Measurements from ENCODE around the gene ORC6.
"Not testable (repeated sequence)": the region's sequence is repeated elsewhere in the genome, so short reads cannot be mapped to it uniquely, and the experiment has no call there.

ORC6 gene, protein sequence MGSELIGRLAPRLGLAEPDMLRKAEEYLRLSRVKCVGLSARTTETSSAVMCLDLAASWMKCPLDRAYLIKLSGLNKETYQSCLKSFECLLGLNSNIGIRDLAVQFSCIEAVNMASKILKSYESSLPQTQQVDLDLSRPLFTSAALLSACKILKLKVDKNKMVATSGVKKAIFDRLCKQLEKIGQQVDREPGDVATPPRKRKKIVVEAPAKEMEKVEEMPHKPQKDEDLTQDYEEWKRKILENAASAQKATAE

DNA sequence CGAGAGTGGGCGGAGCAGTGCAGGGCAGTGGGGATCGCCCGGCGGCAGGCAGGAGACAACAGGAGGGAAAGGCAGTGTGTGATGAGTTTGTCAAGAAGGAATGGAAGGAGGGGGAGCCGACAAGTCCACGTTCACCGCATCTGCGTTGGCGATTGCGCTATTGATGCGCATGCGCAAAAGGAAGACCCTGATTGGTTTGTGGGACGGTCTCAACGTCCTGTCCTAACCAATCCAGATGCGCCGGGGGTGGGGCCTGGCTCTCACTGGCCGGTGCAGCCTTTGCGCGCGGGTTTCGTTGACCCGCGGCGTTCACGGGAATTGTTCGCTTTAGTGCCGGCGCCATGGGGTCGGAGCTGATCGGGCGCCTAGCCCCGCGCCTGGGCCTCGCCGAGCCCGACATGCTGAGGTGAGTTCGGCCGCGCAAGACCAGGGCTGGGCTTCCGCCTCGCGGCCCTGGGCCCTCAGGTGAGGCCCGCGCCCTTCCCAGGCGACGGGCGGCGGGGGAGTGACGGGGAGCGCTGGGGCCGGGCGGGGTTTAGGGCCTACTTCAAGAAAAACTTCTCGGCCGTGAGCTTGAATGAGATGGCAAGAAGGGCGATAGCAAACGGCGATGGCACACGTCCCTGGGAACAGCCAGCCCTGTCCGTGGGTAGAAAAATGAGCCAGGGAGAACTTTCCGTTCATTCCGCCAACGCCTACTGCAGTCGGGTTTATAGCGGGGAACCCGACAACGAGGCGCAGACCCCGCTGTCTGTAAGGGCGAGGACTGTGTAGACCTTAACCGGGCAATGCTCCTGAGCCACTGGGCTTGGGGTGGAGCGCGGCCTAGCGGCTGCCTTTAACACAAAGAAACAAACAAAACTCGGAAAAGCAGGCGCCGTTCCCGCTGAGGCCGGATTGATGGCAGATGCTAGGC, at the start of gene ORC6:
ORC6 (plus strand) TSS at position 295 of the 916 bp plus-strand sequence; CDS start at position 342, 47 bp downstream.
- DNase-seq (ENCODE audit: low spot score), result peak; percentile 96

DNA sequence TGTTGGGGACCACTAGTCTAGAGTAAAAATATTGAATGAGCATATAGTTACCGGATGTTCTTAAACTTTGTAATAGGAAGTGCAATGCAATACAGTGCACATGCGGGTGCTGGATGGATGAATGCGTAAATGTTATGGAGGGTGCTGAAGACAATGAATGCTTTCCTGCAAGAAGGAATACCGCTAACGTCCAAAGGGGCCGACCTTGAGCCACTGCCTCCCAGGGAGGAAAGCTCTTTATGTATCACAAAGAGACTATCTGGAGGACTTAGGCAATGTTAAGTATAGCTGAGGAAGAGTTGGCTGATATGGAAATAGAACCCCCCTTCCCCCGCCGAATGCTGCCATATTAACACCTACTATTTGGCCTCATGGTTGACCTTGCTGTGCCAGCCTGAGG, 40.8 kb upstream of the ORC6 start:
- no peak for DNase-seq (ENCODE audit: low spot score)

DNA sequence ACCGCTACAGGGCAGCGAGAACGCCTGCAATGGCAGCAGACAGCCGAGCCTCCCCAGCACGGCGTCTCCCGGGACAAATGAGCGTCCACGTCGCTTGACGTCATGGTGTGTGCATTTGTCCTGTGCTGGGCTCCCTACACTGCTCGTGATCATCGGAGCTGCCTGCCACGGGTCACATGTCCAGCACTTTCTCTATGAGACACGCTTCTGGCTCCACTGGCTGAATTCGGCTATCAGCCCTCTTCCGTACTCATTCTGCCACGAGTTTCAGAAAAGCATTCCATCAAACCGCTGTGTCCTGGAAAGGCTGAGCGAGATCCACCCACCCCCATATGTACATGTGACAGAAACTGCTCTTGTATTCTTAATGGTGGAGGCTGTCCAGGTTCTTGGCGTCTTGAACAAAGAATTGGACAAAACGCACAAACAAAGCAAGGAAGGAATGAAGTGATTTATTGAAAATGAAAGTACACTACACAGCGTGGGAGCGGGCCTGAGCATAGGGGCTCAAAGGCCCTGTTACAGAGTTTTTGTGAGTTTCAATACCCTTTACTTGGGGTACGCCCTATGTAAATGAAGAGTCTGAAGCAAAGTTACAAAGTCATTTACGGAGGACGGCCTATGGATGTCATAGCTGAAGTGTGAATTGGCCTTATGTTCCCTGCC, 39.7 kb upstream of the ORC6 start:
- no peak for DNase-seq (ENCODE audit: low spot score)

DNA sequence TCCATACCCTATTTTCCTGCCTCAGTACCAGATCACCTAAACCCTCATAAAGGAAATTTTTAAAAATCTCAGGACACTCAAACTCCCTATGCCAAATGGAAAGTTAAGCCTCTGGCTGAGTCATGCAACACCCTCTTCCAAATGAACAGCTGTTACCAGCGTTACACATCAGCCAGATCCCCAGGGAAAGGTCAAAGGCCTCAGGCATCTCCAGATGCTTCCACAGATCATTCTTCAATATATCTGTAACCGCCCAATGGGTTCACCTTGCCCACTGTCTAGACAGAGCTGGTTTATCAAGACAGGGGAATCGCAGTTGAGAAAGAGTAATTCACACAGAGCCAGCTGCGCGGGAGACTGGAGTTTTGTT, 39.2 kb upstream of the ORC6 start:
- DNase-seq (ENCODE audit: low spot score), result no peak

DNA sequence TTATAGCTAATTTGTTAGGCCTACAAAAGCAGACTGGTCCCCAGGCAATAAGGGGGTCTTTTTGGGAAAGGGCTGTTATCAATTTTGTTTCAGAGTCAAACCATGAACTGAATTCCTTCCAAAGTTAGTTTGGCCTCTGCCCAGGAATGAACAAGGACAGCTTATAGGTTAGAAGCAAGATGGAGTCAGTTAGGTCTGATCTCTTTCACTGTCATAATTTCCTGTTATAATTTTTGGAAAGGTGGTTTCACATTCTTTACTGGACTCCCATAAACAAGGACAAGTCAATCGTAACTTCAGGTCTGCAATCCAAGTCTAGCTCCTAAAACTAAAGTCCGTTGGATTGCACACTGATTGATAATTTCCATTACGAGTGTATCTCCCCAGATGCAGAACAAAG, 38.2 kb upstream of the ORC6 start:
- DNase-seq (ENCODE audit: low spot score), result no peak

DNA sequence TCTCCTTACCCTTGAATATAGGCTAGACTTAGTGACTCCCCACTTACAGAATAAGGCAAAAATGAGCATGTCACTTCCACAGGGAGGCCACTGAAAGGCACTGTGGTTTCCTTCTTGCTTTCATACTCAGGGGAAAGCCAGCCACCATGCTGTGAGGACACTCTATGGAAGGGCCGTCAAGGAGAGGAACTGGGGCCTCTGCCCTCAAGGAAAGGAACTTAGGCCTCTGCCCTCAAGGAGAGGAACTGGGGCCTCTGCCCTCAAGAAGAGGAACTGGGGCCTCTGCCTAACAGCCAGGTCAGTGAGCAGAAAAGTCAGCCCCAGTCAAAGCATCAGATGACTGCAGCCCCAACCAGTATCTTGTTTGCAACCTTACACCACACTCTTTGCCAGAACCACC, 30.5 kb upstream of the ORC6 start:
- no peak for DNase-seq (ENCODE audit: low spot score)

DNA sequence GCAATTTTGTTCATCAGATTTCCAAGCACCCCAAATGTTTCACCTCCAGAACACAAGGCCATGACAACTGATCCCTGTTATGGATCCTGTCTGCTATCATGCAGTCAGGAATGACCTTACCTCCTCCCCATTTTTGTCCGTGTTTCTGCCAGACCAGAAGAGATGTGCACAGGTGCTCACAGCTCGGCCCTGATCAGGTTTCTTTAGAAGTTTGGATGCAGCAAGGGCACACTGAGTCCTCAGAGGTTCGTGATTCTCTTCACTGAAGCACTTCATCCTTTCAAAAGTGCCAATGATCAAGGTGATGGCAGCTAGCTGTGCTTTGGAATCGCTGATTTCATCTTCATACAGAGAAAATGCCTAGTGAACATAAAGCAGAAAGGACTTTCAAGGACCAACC, 27.3 kb upstream of the ORC6 start:
- DNase-seq (ENCODE audit: low spot score), result no peak

DNA sequence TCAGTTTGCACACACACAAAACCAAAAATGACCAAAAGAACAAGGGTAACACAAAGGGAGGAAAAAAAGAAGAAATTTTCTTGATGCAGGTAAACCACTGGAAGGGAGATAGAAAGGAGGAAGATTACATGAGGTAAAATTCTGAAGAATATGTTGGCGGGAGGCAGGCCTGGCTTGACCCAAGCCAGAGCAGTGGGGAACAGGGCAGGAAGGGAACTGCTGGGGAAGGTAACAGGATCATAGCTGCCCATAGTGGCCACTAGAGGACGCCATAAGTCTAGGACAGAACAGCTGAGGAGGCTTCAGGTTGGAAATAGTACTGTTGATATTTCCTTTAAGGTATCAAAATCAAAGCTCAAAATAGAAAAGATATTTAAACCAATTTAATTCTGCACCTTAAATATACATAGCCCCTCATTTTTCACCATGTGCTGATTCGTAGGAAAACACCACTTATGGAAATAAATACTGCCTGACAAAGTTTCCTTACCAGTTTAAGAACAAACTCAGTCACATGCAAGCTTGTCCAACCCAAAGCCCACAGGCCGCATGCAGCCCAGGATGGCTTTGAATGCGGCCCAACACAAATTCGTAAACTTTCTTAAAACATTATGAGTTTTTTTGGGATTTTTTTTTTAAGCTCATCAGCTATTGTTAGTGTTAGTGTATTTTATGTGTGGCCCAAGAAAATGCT, 16.0 kb upstream of the ORC6 start:
- DNase-seq (ENCODE audit: low spot score), result peak; percentile 81

DNA sequence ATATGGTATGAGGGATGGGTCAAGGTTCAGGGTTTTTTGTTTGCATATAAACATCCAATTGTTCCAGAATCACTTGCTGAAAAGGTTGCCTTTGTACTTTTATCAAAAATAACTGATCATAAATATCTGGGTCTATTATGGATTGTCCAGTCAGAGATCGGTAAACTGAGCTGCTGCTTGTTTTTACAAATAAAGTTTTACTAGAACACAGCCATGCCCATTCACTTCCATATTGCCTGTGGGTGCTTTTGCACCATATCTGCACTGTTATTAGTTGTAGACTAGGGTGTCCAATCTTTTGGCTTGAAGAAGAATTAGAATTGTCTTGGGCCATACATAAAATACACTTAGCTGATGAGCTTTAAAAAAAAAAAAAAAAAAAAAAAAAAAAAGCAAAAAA, 11.5 kb upstream of the ORC6 start:
- not testable (repeated sequence) for DNase-seq (ENCODE audit: low spot score)

DNA sequence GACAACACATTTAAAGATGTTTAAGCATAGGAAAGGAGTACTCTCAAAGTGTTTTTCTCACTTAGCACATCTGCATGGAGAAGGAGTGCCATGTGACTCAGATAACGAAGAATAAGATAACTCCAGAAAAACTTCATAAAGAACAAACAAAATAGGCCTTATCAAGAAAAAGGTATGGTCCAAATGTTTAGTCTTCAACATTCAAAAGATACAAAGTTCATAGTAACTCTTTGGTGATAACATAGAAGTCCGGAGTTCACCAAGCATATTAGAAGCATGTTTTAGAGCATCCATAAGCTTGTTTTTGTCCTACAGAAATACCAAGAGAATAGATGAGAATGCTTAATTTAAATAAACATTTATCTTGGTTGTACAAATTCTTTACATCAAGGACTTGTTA, 7.6 kb upstream of the ORC6 start:
- DNase-seq (ENCODE audit: low spot score), result not testable (repeated sequence)

DNA sequence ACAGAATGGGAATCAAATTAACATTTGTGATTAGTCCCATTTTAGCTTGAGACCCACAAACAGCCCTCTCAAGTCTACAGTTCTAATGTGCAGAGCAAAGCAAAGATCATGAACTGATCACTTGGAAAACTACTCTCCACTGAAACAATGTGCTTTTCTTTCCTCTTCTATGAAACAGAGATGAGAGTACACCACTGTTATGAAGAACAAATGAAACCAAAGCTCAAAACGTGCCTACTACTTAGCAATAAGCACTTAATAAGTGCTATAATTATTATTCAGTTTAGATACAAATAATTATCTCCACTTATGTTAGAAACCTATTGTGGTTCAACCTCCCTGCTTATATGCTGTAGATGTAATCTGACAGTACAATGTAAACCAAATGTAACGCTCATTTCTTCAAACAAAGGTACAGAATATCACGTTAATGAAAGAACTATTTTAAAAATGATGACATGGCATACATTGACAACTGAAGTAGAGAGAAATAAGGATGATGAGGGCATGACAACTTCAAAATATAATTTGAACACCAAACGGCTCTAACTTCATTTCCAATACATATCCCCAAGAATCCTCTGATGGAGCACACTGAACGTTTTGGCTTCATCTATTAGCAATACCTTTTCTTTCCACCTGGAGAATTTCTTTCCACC, 2.5 kb upstream of the ORC6 start:
- no peak for DNase-seq (ENCODE audit: low spot score)

DNA sequence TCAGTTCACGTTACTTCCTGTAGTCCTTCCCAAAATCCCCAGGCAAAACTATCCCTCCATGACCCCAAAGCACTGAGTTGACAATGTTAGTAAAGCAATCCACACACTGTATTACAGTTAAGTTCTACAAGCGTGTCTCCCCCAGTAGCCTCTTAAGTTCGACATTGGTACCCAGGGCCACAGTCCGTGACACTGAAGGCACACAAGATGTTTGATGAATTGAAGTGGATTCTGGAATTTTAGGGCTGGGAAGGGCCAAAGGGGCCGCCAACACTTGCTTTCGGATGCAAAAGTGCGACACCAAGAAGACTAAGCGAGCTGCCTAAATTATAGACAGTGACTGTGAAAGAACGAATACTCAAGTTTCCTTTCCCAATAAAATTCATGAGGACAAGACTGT, 2.0 kb upstream of the ORC6 start:
- DNase-seq (ENCODE audit: low spot score), result no peak

DNA sequence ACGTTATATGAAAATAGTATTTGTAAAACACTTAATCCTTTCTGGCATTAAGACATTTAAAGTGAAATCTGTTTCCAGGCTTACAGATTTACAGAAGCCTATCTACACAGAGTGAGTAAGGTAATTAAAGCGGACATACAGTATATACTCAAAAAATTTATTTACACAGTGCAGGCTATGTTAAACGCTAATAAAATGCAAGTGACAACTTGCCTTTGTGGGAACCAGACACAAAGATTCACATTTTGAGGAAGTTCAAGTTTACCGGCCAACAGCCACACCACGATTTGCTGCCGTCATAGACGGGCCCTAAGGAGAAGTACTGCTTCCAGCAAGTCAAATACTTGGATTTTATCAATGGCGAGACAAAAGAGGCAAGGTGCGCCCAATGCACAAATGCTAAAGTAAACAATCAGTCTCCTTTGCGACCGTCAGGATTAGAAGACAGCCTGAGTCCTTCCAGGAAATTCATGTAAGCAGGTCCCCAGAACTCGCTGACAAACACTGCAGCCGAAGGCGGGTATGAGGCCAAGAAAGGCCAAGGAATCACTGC, 1.3 kb upstream of the ORC6 start:
- DNase-seq (ENCODE audit: low spot score), result no peak

DNA sequence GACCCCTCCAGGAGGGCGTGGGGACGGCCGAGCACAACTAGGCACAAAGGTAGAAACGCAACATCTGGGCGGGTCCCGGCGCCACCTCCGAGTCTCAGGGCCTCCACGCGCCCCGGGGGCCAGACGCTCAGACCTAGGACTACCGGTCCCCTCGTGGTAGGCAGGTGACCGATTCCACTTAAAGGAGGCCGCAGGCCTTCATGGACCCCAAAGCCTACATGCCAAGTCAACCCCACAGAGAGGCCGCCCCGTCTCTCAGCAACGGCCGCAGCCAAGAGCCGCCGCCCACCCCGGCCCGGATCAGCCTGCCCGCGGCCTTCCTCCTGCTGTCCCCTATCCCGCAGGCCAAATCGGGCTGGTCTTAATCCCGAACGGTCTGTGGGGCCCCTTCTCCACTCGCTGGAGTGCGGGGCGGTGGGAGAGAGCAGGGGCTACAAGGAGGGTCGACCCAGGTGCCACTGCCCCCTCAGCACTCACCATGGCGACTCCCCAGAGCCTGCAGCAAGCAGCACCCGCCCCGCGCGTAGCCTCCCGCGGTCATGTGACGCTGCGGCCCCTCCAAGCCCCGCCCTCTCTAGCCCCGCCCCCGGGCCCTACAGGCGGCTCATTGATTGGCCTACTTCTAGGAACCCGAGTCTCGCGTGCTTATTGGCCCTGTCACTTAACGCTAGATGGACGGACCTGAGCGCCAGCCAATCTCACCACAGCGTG, 650 bp upstream of the ORC6 start, which contains the start of gene VPS35:
VPS35 (minus strand) TSS at position 525 of the 711 bp plus-strand sequence; CDS start at position 480, 45 bp downstream.
- peak; percentile 99 for DNase-seq (ENCODE audit: low spot score)

DNA sequence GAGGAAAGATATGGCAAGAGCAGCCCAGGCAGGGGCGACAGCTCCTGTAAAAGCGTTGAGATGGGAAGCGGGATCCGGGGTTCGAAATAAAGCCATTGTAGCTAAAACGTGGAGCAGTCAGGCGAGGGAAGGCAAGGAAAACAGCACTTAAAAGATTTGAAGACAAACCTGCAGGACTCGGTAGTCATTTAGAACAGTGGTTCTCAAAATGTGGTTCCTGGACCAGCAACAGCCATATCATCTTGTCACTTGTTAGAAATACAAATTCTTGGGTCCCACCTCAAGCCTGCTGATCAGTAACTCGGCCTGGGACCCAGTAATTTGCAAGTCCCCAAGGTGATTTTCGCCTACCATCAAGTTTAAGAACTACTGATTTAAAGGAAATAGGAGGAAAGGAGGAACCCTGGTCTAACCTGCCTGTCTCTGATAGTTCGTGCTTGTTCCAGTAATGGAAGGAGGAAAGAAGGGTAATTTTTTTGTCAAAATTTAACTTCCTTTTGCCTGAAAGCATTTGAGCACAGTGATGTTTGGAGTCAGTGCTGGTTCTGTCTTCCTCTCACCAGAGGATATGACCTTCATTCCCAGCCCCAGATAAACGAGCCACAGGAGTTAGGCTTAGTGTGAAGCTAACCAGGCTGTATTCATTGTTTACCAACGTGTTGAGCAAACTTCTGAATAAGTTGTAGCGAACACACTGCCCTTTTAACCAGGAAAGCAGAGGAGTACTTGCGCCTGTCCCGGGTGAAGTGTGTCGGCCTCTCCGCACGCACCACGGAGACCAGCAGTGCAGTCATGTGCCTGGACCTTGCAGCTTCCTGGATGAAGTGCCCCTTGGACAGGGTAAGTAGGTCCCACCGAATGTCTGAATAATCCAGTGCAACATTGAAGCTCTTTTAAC, 1.1 kb downstream of the ORC6 start:
- peak; percentile 66 for DNase-seq (ENCODE audit: low spot score)

DNA sequence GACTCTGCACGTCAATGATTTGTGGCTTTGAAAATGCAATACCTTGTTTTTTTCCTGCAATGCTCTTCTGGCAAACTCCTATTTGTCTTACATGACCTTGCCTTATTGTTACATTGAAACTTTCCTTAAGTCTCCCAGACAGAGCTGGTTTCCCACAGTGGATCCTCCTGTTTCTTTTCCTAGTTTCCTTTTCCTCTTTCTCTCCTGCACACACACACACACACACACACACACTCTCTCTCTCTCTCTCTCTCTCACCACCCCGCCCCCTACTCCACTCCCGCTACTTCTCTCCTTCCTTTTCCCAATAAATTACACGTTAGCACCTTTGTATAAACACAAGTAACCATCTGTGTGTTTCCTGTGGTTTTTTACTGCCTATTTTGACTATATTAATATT, 2.3 kb downstream of the ORC6 start:
- DNase-seq (ENCODE audit: low spot score), result no peak

DNA sequence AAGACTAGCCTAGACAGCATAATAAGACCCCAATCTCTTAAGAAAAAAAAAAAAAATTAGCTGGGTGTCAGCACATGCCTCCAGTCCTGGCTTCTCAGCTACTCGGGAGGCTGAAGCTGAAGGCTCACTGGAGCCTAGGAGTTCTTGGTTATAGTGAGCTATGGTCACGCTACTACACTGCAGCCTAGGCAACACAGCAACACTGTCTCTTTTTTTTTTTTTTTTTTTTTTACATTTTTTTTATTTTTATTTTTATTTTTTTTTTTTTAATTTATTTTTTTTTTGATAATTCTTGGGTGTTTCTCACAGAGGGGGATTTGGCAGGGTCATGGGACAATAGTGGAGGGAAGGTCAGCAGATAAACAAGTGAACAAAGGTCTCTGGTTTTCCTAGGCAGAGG, 4.1 kb downstream of the ORC6 start:
- DNase-seq (ENCODE audit: low spot score), result no peak

DNA sequence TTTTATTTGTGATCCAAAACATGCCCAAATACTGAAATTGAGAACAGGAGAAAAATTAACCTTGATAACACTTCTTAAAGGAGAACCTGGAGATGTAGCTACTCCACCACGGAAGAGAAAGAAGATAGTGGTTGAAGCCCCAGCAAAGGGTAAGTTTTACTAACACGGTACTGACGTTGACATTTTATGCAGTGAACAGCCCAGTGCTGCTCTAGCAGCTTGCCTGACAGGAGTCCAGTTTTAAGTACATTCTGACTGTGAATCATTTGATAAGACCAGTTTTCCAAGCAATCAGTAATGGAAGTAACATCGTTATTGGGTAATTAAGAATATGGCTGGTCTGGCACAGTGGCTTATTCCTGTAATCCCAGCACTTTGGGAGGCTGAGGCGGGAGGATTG, 6.5 kb downstream of the ORC6 start:
- DNase-seq (ENCODE audit: low spot score), result no peak

DNA sequence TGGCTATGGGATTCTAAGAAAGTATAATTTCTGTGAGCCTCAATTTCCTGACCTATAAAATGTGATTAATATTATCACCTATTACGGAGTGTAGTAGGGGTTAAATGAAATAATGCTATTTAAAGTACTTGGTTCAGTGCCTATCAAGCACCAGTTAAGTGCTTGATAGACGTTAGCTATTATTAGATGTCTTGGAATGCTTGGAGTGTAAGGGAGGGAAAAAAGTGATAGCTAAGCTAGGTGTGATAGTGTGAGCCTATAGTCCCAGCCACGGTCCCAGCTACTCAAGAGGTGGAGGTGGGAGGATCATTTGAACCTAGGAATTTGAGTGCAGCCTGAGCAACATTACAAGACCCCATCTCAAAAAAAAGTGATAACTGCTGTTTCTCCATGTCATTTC, 7.5 kb downstream of the ORC6 start:
- no peak for DNase-seq (ENCODE audit: low spot score)

DNA sequence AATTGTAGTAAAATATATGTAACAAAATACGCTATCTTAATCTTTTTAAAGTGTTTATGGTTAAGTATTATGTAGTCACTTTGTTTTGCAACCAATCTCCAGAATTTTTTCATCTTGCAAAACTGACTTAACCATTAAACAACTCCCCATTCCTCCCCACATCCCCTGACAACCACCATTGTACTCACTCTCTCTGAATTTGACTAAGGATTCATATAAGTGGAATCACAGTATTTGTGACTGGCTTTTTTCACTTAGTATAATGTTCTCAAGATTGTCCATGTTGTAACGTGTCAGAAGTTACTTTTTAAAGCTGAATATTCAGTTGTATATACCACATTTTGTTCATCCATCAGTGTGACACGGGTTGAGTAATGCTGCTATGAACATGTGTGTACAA, 10.6 kb downstream of the ORC6 start:
- no peak for DNase-seq (ENCODE audit: low spot score)
